ENCODE results near the gene RPTOR. TPM values are rescaled to one million over a fixed set of nuclear protein-coding genes. Genes with fewer than 3 reads are reported as not detected.

RPTOR gene
- total and polyA plus RNA-seq, 12 donors, result 7.9 to 30.3 (median 25.6) TPM

DNA sequence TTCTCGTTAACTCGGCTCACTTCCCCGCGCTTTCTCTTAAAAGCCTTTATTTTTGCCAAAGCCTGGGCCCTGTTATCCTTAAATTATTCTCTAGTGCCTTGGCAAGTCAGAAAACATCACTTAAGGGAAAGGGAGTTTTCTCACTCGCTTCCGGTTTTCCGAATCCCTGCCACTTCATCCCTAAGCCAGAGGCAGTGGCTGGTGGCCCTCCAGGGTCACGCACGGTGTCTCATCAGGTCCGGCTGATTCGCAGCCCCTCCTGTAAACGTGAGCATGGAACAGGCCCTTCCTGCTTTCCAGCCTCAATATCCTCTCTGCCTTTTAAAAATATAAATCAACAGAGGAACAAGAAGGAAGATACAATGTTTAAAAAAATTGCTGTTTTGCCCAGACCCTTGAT, 304.5 kb downstream of the RPTOR start:
- intact Hi-C loops (cut with DNase I), result no loop called here
- Histone ChIP-seq H3K27ac (no peak overlapping the region), H3K36me3 (peaks cover 0 to 54% (median 7%) of the 10 kb centered on the region in 9 donors), H3K4me3 (no peak overlapping the region), H3K4me1 (peaks cover 0 to 9% (median 0%) of the 10 kb centered on the region in 9 donors), H3K9me3 (no peaks in the 10 kb centered on the region), H3K27me3 (no peaks in the 10 kb centered on the region)
- ATAC-seq (no peak), DNase-seq (no peak)
- 96 to 97% methylated on average over 12 of the region's 12 CpGs for WGBS, 2 donors
- TF ChIP-seq, protein P1, sequence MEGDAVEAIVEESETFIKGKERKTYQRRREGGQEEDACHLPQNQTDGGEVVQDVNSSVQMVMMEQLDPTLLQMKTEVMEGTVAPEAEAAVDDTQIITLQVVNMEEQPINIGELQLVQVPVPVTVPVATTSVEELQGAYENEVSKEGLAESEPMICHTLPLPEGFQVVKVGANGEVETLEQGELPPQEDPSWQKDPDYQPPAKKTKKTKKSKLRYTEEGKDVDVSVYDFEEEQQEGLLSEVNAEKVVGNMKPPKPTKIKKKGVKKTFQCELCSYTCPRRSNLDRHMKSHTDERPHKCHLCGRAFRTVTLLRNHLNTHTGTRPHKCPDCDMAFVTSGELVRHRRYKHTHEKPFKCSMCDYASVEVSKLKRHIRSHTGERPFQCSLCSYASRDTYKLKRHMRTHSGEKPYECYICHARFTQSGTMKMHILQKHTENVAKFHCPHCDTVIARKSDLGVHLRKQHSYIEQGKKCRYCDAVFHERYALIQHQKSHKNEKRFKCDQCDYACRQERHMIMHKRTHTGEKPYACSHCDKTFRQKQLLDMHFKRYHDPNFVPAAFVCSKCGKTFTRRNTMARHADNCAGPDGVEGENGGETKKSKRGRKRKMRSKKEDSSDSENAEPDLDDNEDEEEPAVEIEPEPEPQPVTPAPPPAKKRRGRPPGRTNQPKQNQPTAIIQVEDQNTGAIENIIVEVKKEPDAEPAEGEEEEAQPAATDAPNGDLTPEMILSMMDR (IDR thresholded peaks at IDR 0.05), result no peak

DNA sequence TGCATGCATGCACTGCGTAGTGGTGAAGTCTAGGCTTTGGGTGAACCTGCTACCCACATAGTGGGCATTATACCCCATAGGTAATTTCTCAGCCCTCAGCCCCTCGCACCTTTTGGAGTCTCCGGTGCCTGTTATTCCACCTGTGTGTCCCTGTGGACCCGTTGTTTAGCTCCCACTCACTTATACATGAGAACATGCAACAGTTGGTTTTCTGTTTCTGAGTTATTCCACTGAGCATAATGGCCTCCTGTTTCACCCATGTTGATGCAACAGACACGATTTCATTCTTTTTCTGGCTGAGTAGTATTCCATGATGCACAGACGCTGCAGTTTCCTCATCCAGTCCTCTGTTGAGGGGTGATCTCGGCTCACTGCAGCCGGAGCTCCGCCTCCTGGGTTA, 305.5 kb downstream of the RPTOR start:
- no peaks in the 10 kb centered on the region for H3K27me3 ChIP-seq
- peaks cover 0 to 52% (median 7%) of the 10 kb centered on the region in 9 donors for H3K36me3 ChIP-seq
- peaks cover 0 to 9% (median 0%) of the 10 kb centered on the region in 9 donors for H3K4me1 ChIP-seq
- DNase-seq (no peak), ATAC-seq (no peak)
- no peak overlapping the region for H3K4me3 ChIP-seq
- no peaks in the 10 kb centered on the region for H3K9me3 ChIP-seq
- no peak overlapping the region for H3K27ac ChIP-seq
- intact Hi-C loops (cut with DNase I), result loop anchor here in 1 of 10 donors (5.0 kb wide), 1 partner anchor 1078 kb away; no protein-coding TSS in a partner anchor
- 93% methylated on average over 9 of the region's 9 CpGs for WGBS, 2 donors
- TF ChIP-seq, protein P1 (IDR thresholded peaks at IDR 0.05), result no peak

GRCh38 chr17:80850817-80851216, 306.2 kb downstream of the RPTOR start:
- intact Hi-C loops (cut with DNase I), result loop anchor here in 1 of 10 donors (5.0 kb wide), 1 partner anchor 1079 kb away; no protein-coding TSS in a partner anchor
- Histone ChIP-seq H3K4me3 (no peak overlapping the region), H3K9me3 (no peaks in the 10 kb centered on the region), H3K27me3 (no peaks in the 10 kb centered on the region), H3K36me3 (peaks cover 0 to 57% (median 7%) of the 10 kb centered on the region in 9 donors), H3K27ac (no peak overlapping the region), H3K4me1 (peaks cover 0 to 12% (median 0%) of the 10 kb centered on the region in 9 donors)
- WGBS, 2 donors, result 81 to 82% methylated on average over 6 of the region's 6 CpGs
- ATAC-seq (no peak), DNase-seq (no peak)
- TF ChIP-seq, protein P1 (IDR thresholded peaks at IDR 0.05), result no peak

DNA sequence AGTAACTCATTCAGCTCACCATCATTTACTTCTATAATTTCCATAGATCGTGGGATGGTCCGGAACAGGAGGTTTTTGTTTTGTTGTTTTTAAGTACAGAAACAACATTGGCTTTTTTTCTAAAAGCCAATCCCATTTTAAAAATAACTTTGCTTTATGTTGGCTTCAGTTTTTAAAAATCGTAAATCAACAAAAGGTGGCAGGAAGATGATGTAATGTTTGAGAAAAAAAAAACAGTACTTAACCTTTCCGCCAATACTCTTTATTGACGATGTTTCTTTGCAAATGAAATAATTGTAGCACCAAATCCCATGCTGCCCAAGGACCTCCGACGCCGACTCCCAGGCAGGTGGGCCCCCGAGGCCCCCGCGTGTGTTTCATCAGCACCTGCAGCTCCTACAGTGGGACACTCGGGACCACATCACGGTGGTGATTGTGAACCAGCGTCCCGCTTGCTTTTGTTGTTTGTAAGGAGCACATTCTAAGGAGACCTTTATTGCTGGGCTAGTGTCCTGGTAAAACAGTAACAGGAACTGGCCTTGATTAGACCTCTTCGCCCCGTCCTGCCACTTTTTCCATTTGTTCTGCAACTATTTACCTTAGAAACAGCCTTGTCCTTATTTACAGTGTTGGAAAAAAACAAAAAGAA, 306.8 kb downstream of the RPTOR start:
- 76 to 82% methylated on average over 17 of the region's 17 CpGs for WGBS, 2 donors
- Histone ChIP-seq H3K36me3 (peaks cover 0 to 59% (median 7%) of the 10 kb centered on the region in 9 donors), H3K4me1 (peaks cover 0 to 18% (median 0%) of the 10 kb centered on the region in 9 donors), H3K4me3 (no peak overlapping the region), H3K27ac (no peak overlapping the region), H3K9me3 (no peaks in the 10 kb centered on the region), H3K27me3 (no peaks in the 10 kb centered on the region)
- intact Hi-C loops (cut with DNase I), result loop anchor here in 1 of 10 donors (5.0 kb wide), 1 partner anchor 1079 kb away; no protein-coding TSS in a partner anchor
- TF ChIP-seq, protein P1 (IDR thresholded peaks at IDR 0.05), result no peak
- DNase-seq (no peak), ATAC-seq (no peak)
